HepG2 (cell line): ENCODE data around the gene NFIL3. TPM values are rescaled to one million over a fixed set of nuclear protein-coding genes. Genes with fewer than 3 reads are reported as not detected.

Experiments used
- ATAC-seq: fragments of 200-7000 bp; cut with Tn5 transposase; 3 replicates; pipeline ENCODE4 v1.9.1; 2020; ENCODE audit warnings: mild to moderate bottlenecking, moderate library complexity
- BruUV-seq: library from RNA; stranded (reverse); fragments of 400-500 nt; replicated peaks from 2 replicates; lab custom pipeline; 2021; lab: Mats Ljungman, UMichigan
- CTCF ChIA-PET: fragments of 300-600 bp; formaldehyde crosslinking; extraction: SDS; loops from one replicate; lab custom pipeline; 2021; ENCODE audit warnings: low total read pairs, inconsistent platforms, low intra/inter-chr PET ratio; lab: Yijun Ruan, JAX
- POLR2A ChIA-PET: fragments of 350-600 bp; sonication (Branson Sonifier 250); formaldehyde crosslinking; loops from one replicate; lab custom pipeline; 2020; ENCODE audit warnings: antibody characterized with exemption, inconsistent platforms; lab: Yijun Ruan, JAX
- DNase-seq: peaks from one replicate; pipeline ENCODE4 v3.0.0-alpha.2; 2015; ENCODE audit warnings: low spot score
- FAIRE-seq: peaks from 3 replicates; lab custom pipeline; 2011; peaks lifted over from hg19 to GRCh38; lab: Jason Lieb, UNC
- H2AFZ ChIP-seq: one replicate; pipeline ENCODE4 v1.6.1; 2011; ENCODE audit warnings: low read length, inconsistent platforms
- H3K27ac ChIP-seq: fragments of 300-600 bp; 3 replicates; pipeline ENCODE4 v1.8.0; 2011; ENCODE audit warnings: mixed run types, mild to moderate bottlenecking, mixed read lengths, low read length, inconsistent platforms; ENCODE audit not compliant: insufficient read depth; ENCODE audit errors: extremely low read length
- H3K27me3 ChIP-seq, 2 experiments: fragments of 200-600 bp in 1 of 2; 2 replicates in 1 of 2; 3 replicates in 1 of 2; pipeline versions ENCODE4 v1.6.0 to v1.8.0; 2011; ENCODE audit warnings: low read length in 2 of 2, mild to moderate bottlenecking in 2 of 2, moderate library complexity in 2 of 2, inconsistent platforms in 1 of 2; ENCODE audit not compliant: insufficient read depth in 2 of 2, control insufficient read depth in 1 of 2
- H3K36me3 ChIP-seq, 2 experiments: fragments of 200-600 bp in 1 of 2; replicated peaks in 1 of 2; 2 replicates in 1 of 2; 3 replicates in 1 of 2; pipeline versions ENCODE4 v1.5.1 to v1.8.0; 2011; ENCODE audit warnings: low read length in 2 of 2, inconsistent platforms in 1 of 2; ENCODE audit not compliant: insufficient read depth in 2 of 2, control insufficient read depth in 1 of 2
- H3K4me1 ChIP-seq: 2 replicates; pipeline ENCODE4 v1.5.1; 2012; ENCODE audit warnings: low read length, inconsistent platforms; ENCODE audit not compliant: insufficient read depth
- H3K4me2 ChIP-seq: 2 replicates; pipeline ENCODE4 v1.6.0; 2011; ENCODE audit warnings: low read depth, low read length, inconsistent platforms
- H3K4me3 ChIP-seq, 3 experiments: fragments of 200-600 bp in 1 of 3; sonication (generic), shearing (Covaris generic) in 1 of 3; replicated peaks in 1 of 3; 2 replicates each; pipeline ENCODE4 v1.5.1; 2011 to 2016; ENCODE audit warnings: low read length in 3 of 3, inconsistent platforms in 2 of 3, low read depth in 2 of 3, mild to moderate bottlenecking in 2 of 3, control low read depth in 1 of 3, mixed read lengths in 1 of 3; ENCODE audit not compliant: insufficient read depth in 1 of 3
- H3K79me2 ChIP-seq: one replicate; pipeline ENCODE4 v1.6.1; 2011; ENCODE audit warnings: low read length, inconsistent platforms; ENCODE audit not compliant: insufficient read depth
- H3K9ac ChIP-seq: 2 replicates; pipeline ENCODE4 v1.6.0; 2011; ENCODE audit warnings: mild to moderate bottlenecking, low read depth, low read length, inconsistent platforms; ENCODE audit not compliant: insufficient read depth
- H3K9me3 ChIP-seq: 2 replicates; pipeline ENCODE4 v1.5.1; 2012; ENCODE audit warnings: mild to moderate bottlenecking, low read length
- H4K20me1 ChIP-seq: 2 replicates; pipeline ENCODE4 v1.6.0; 2011; ENCODE audit warnings: inconsistent platforms, mild to moderate bottlenecking, low read length, moderate library complexity; ENCODE audit not compliant: insufficient read depth
- ATF6 ChIP-seq: sonication (generic); formaldehyde crosslinking; conservative IDR thresholded peaks from 2 replicates; pipeline ENCODE4 v1.4.0; 2020; ENCODE audit warnings: missing genetic modification reagents
- FOXK1 ChIP-seq: sonication (generic); formaldehyde crosslinking; IDR thresholded peaks from 2 replicates; pipeline ENCODE4 v1.4.0; 2020; ENCODE audit warnings: low read depth, missing genetic modification reagents, borderline replicate concordance
- SNAI1 ChIP-seq: sonication (generic); formaldehyde crosslinking; IDR thresholded peaks from 2 replicates; pipeline ENCODE4 v1.5.0; 2020; ENCODE audit warnings: mild to moderate bottlenecking, missing genetic modification reagents, borderline replicate concordance
- TCF12 ChIP-seq, 2 experiments: fragments of 450-650 bp in 1 of 2; sonication (generic) in 1 of 2; formaldehyde crosslinking in 1 of 2; IDR thresholded peaks; 2 replicates each; pipeline versions ENCODE4 v1.6.1 to v1.8.0; 2017 to 2022; ENCODE audit warnings: antibody characterized with exemption in 1 of 2, mild to moderate bottlenecking in 1 of 2, missing genetic modification reagents in 1 of 2, moderate library complexity in 1 of 2
- ZNF260 ChIP-seq: sonication (generic); formaldehyde crosslinking; IDR thresholded peaks from 2 replicates; pipeline ENCODE4 v1.4.0; 2020; ENCODE audit warnings: missing genetic modification reagents, low read depth, mild to moderate bottlenecking, borderline replicate concordance
- WGBS: methylation state at CpG from one replicate; pipeline ENCODE4 v1.1.6; 2017; ENCODE audit warnings: low lambda C conversion rate; 5-methylcytosine and 5-hydroxymethylcytosine counted together
- in situ Hi-C: cut with HindIII; loops from 2 replicates; pipeline ENCODE4 v1.10.0; 2017; ENCODE audit warnings: low pct_unique_long_range_greater_than_20kb; ENCODE audit not compliant: extremely low pct_ligation_motif_present
- intact Hi-C: fragments of 100-400 bp; cut with micrococcal nuclease; formaldehyde crosslinking; loops from one replicate; pipeline ENCODE4 v1.10.0; 2022; ENCODE audit not compliant: unreplicated experiment
- polyA plus RNA-seq, 8 experiments: library from polyadenylated mRNA; depleted of rRNA in 3 of 8; stranded (reverse) in 7 of 8; unstranded in 1 of 8; fragments of >200 nt; fragmentation: Illumina TruSeq in 4 of 8; extraction: Trizol in 4 of 8; gene quantifications; 2 replicates each; pipeline versions ENCODE4 v1.2.1 to v1.2.3, GENCODE V29; 2011 to 2016; ENCODE audit warnings: low read depth in 4 of 8, missing spikeins in 1 of 8, mixed read lengths in 1 of 8; ENCODE audit not compliant: insufficient read depth in 1 of 8
- total RNA-seq, 5 experiments: library from RNA; depleted of rRNA; stranded (reverse); fragments of >200 nt; fragmentation: Illumina TruSeq; extraction: Trizol; gene quantifications; 2 replicates each; pipeline ENCODE4 v1.2.3, GENCODE V29; 2016; ENCODE audit warnings: low read depth in 1 of 5

NFIL3 gene
- total and polyA plus RNA-seq, 2 of the 13 experiments (the other 11 are each of a cell fraction or from before 2014, with no cell fraction given): 46.6 to 54.2 TPM

- no peak for TF ChIP-seq ZNF260 (CRISPR knock-in tag)
- TF ChIP-seq SNAI1 (CRISPR knock-in tag): no peak
Observed at GRCh38 chr9:91398926-91399325, 24.7 kb downstream of the NFIL3 start (continued).

GRCh38 chr9:91395553-91396471 lies 27.8 kb downstream of the NFIL3 start:
- H3K9ac ChIP-seq: no peak overlapping the region
- no peaks in the 10 kb centered on the region for H3K9me3 ChIP-seq
- TF ChIP-seq FOXK1 (CRISPR knock-in tag) (no peak), TCF12 (IDR thresholded peaks at IDR 0.05) (no peak), TCF12 (CRISPR knock-in tag; IDR thresholded peaks at IDR 0.05) (no peak), ATF6 (CRISPR knock-in tag) (no peak)
- whole genome bisulfite sequencing: 90% methylated on average over 7 of the region's 7 CpGs
- H3K27ac ChIP-seq: peak overlapping the region; percentile 28
- CTCF ChIA-PET: no interaction called here
- H4K20me1 ChIP-seq: no peaks in the 10 kb centered on the region
- no peak for FAIRE-seq
- POLR2A ChIA-PET: interaction anchor here (1.2 kb wide), 1 partner anchor 10 kb away, joined by 3 read pairs; no protein-coding TSS in a partner anchor
- H3K4me1 ChIP-seq: peaks cover 19% of the 10 kb centered on the region
- in situ Hi-C loops (no loop called here), intact Hi-C loops (no loop called here)
- H2AFZ ChIP-seq: no peak overlapping the region
- no TSS peak for BruUV-seq
- no peaks in the 10 kb centered on the region for H3K27me3 ChIP-seq
- ATAC-seq: peak; percentile 37; the same call in 2 of the 3 replicates
- no peak for DNase-seq
- no peak overlapping the region for H3K4me3 ChIP-seq
- H3K36me3 ChIP-seq: no peaks in the 10 kb centered on the region
- H3K4me2 ChIP-seq: no peak overlapping the region
- no peaks in the 10 kb centered on the region for H3K79me2 ChIP-seq
